Erythroblast (primary cell): ENCODE results near the gene KRT83.

Source experiments
- GATA1 ChIP-seq: IDR thresholded peaks from 2 replicates; pipeline ENCODE4 v1.6.1; 2011; ENCODE audit warnings: low read depth, mild to moderate bottlenecking, control low read depth, low read length, moderate library complexity
- POLR2A ChIP-seq: IDR thresholded peaks from 2 replicates; pipeline ENCODE4 v1.6.1; 2011; ENCODE audit warnings: mild to moderate bottlenecking, low read length

DNA sequence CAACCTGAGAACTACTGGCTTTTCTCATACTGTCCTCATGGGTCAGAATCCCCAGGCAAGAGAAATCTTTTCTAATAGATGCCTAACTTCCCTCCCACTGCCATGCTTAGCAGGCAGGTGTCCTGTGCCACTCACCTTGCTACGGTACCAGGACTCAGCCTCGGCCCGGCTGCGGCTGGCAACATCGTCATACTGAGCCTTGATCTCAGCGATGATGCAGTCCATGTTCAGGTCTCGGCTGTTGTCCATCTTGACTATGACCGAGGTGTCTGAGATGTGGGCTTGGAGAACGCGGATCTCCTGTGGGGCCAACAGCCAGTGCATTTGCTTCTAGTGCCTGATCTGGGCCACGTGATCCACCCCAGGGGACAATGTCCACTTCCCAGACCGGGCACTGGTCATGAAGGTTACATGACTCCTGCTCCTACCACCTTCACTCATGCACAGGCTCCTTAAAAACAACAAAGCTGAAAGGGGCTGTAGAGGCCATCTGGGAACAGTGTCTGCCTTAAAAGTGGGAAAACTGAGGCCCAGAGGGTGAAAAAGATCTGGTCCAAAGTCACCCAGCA is 42.0 kb upstream of the KRT83 start:
- TF ChIP-seq POLR2A, result no peak
- TF ChIP-seq GATA1, result no peak
